CD4-positive, alpha-beta T cell treated with Interleukin-6 at 100 ng/mL for 8 hours (primary cell): ENCODE results near the gene SHROOM3.
"Not testable (repeated sequence)": the region's sequence is repeated elsewhere in the genome, so short reads cannot be mapped to it uniquely, and the experiment has no call there.

Experiments
- DNase-seq: peaks from one replicate; pipeline ENCODE4 v3.0.0-alpha.2; 2020; ENCODE audit warnings: mixed read lengths, low spot score

The SHROOM3 gene

GRCh38 chr4:76445911-76446310, 10.9 kb downstream of the SHROOM3 start:
- DNase-seq = no peak

- no peak for DNase-seq
Measured at GRCh38 chr4:76447393-76447851, 12.4 kb downstream of the SHROOM3 start.

- no peak for DNase-seq
Measured at GRCh38 chr4:76448211-76448610, 13.2 kb downstream of the SHROOM3 start.

GRCh38 chr4:76449362-76449767, 14.3 kb downstream of the SHROOM3 start:
- no peak for DNase-seq

- no peak for DNase-seq
Measured at GRCh38 chr4:76449833-76450232, 14.8 kb downstream of the SHROOM3 start.

- DNase-seq = no peak
Measured at GRCh38 chr4:76453232-76453631, 18.2 kb downstream of the SHROOM3 start.

- not testable (repeated sequence) for DNase-seq
Measured at GRCh38 chr4:76454073-76454472, 19.0 kb downstream of the SHROOM3 start.

GRCh38 chr4:76457885-76458284, 22.9 kb downstream of the SHROOM3 start:
- DNase-seq = no peak

- no peak for DNase-seq
Measured at GRCh38 chr4:76458297-76458696, 23.3 kb downstream of the SHROOM3 start.

- no peak for DNase-seq
Measured at GRCh38 chr4:76458825-76459224, 23.8 kb downstream of the SHROOM3 start.

- no peak for DNase-seq
Measured at GRCh38 chr4:76459291-76459723, 24.3 kb downstream of the SHROOM3 start.

- DNase-seq = no peak
Measured at GRCh38 chr4:76463568-76463967, 28.5 kb downstream of the SHROOM3 start.

- DNase-seq = no peak
Measured at GRCh38 chr4:76470064-76470463, 35.0 kb downstream of the SHROOM3 start.

GRCh38 chr4:76470532-76470931, 35.5 kb downstream of the SHROOM3 start:
- DNase-seq = no peak

- DNase-seq = no peak
Measured at GRCh38 chr4:76476571-76476970, 41.5 kb downstream of the SHROOM3 start.

GRCh38 chr4:76484654-76485053, 49.6 kb downstream of the SHROOM3 start:
- no peak for DNase-seq

GRCh38 chr4:76485450-76485849, 50.4 kb downstream of the SHROOM3 start:
- DNase-seq = no peak

- DNase-seq = no peak
Measured at GRCh38 chr4:76486588-76487276, 51.7 kb downstream of the SHROOM3 start.

- DNase-seq = no peak
Measured at GRCh38 chr4:76487621-76488020, 52.6 kb downstream of the SHROOM3 start.

GRCh38 chr4:76488455-76488854, 53.4 kb downstream of the SHROOM3 start:
- no peak for DNase-seq

- no peak for DNase-seq
Measured at GRCh38 chr4:76488888-76489685, 54.1 kb downstream of the SHROOM3 start.

- no peak for DNase-seq
Measured at GRCh38 chr4:76489686-76490161, 54.7 kb downstream of the SHROOM3 start.

GRCh38 chr4:76492055-76492454, 57.0 kb downstream of the SHROOM3 start:
- DNase-seq = no peak
